Measurements from ENCODE around the gene CLSTN2. TPM values are rescaled to one million over a fixed set of nuclear protein-coding genes. Genes with fewer than 3 reads are reported as not detected.

The CLSTN2 gene
- total and polyA plus RNA-seq, 2 of the 8 experiments (the other 6 are each of a cell fraction or from before 2014, with no cell fraction given): 0.39 to 0.52 TPM

GRCh38 chr3:140378571-140379340, 443.8 kb downstream of the CLSTN2 start (continued):
- TF ChIP-seq CBX8 (IDR thresholded peaks at IDR 0.05; ENCODE audit: borderline replicate concordance, low read depth, low read length): no peak

Measured in H1 (cell line).